HEK293T (cell line): ENCODE results near the gene CYP3A5.
A peak's percentile ranks its signal among the peaks of the same experiment; 100 is the strongest.
"Not testable (repeated sequence)": the region's sequence is repeated elsewhere in the genome, so short reads cannot be mapped to it uniquely, and the experiment has no call there.

Experiments
- CTCF ChIA-PET: fragments of 350-600 bp; formaldehyde crosslinking; extraction: SDS; loops from one replicate; lab custom pipeline; 2021; ENCODE audit warnings: antibody characterized with exemption, inconsistent platforms; lab: Yijun Ruan, JAX
- POLR2A ChIA-PET: fragments of 350-600 bp; formaldehyde crosslinking; extraction: SDS; loops from one replicate; lab custom pipeline; 2020; ENCODE audit warnings: antibody characterized with exemption, inconsistent platforms; lab: Yijun Ruan, JAX
- DNase-seq: peaks from one replicate; pipeline ENCODE4 v3.0.0; 2012; ENCODE audit warnings: mixed read lengths; ENCODE audit errors: extremely low spot score
- ARNT ChIP-seq: fragments of 450-650 bp; IDR thresholded peaks from 2 replicates; pipeline ENCODE4 v1.6.1; 2017; ENCODE audit warnings: mild to moderate bottlenecking
- BHLHE40 ChIP-seq: fragments of 450-650 bp; IDR thresholded peaks from 2 replicates; pipeline ENCODE4 v1.6.1; 2016; ENCODE audit warnings: mild to moderate bottlenecking, moderate library complexity, borderline replicate concordance
- CTBP1 ChIP-seq: fragments of 450-650 bp; IDR thresholded peaks from 2 replicates; pipeline ENCODE4 v1.6.1; 2016; ENCODE audit warnings: borderline replicate concordance
- ELF4 ChIP-seq: fragments of 450-650 bp; IDR thresholded peaks from 2 replicates; pipeline ENCODE4 v1.6.1; 2017; ENCODE audit warnings: antibody characterized with exemption
- FOXA1 ChIP-seq: fragments of 450-650 bp; IDR thresholded peaks from 2 replicates; pipeline ENCODE4 v1.6.1; 2016; ENCODE audit warnings: mild to moderate bottlenecking
- FOXK2 ChIP-seq: fragments of 450-650 bp; IDR thresholded peaks from 2 replicates; pipeline ENCODE4 v1.6.1; 2016; ENCODE audit warnings: mild to moderate bottlenecking
- FOXM1 ChIP-seq: fragments of 450-650 bp; IDR thresholded peaks from 2 replicates; pipeline ENCODE4 v1.6.1; 2017; ENCODE audit warnings: mild to moderate bottlenecking, borderline replicate concordance
- HDGF ChIP-seq: fragments of 450-650 bp; IDR thresholded peaks from 2 replicates; pipeline ENCODE4 v1.6.1; 2017; ENCODE audit warnings: antibody characterized with exemption, borderline replicate concordance
- L3MBTL2 ChIP-seq: fragments of 450-650 bp; conservative IDR thresholded peaks from 2 replicates; pipeline ENCODE4 v1.6.1; 2016; ENCODE audit warnings: mild to moderate bottlenecking
- LEF1 ChIP-seq: fragments of 450-650 bp; IDR thresholded peaks from 2 replicates; pipeline ENCODE4 v1.6.1; 2017; ENCODE audit warnings: mild to moderate bottlenecking, borderline replicate concordance
- NFRKB ChIP-seq: fragments of 450-650 bp; IDR thresholded peaks from 2 replicates; pipeline ENCODE4 v1.6.1; 2016; ENCODE audit warnings: mild to moderate bottlenecking, moderate library complexity
- PKNOX1 ChIP-seq: fragments of 450-650 bp; IDR thresholded peaks from 2 replicates; pipeline ENCODE4 v1.6.1; 2016
- SP1 ChIP-seq: fragments of 450-650 bp; IDR thresholded peaks from 2 replicates; pipeline ENCODE4 v1.6.1; 2017
- SUZ12 ChIP-seq: fragments of 450-650 bp; IDR thresholded peaks from 2 replicates; pipeline ENCODE4 v1.6.1; 2016; ENCODE audit warnings: mild to moderate bottlenecking
- TARDBP ChIP-seq: fragments of 450-650 bp; IDR thresholded peaks from 2 replicates; pipeline ENCODE4 v1.6.1; 2016
- ZNF384 ChIP-seq: fragments of 450-650 bp; IDR thresholded peaks from 2 replicates; pipeline ENCODE4 v1.6.1; 2016

Gene CYP3A5

DNA sequence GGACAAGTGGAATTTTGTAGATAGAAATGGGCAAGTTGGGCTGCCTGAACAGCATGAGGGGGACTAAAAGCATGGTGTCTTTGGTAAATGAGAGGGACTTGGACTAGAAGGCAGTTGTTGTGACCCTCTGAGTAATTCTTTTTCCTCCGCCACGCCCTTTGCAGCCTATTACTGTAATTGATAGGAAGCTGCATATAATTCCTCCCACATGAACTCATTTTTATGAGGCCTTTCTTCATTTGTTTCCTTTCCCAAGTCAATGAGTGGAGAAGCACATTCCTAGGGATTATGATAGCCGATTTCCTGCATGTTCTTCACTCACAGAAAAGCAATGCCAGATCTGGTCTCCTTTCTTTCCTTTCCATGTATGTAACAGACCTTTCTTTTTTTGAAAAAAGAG, 35.4 kb downstream of the CYP3A5 start:
- DNase-seq: no peak
- CTCF ChIA-PET: no interaction called here
- TF ChIP-seq FOXA1: no peak
- no peak for TF ChIP-seq FOXK2
- no peak for TF ChIP-seq BHLHE40
- TF ChIP-seq PKNOX1: no peak
- TF ChIP-seq CTBP1: no peak
- TF ChIP-seq ZNF384: no peak
- no peak for TF ChIP-seq SP1
- TF ChIP-seq LEF1: no peak
- no peak for TF ChIP-seq HDGF
- no peak for TF ChIP-seq SUZ12
- TF ChIP-seq ARNT: no peak
- no peak for TF ChIP-seq L3MBTL2
- no peak for TF ChIP-seq TARDBP
- no peak for TF ChIP-seq FOXM1
- no peak for TF ChIP-seq NFRKB
- no peak for TF ChIP-seq ELF4
- POLR2A ChIA-PET: interaction anchor here (0.7 kb wide), 1 partner anchor 126 kb away, joined by 3 read pairs; no protein-coding TSS in a partner anchor

GRCh38 chr7:99643464-99643863, 36.3 kb downstream of the CYP3A5 start:
- ChIA-PET CTCF (interaction anchor here (0.7 kb wide), 1 partner anchor 76 kb away, joined by 3 read pairs; no protein-coding TSS in a partner anchor), POLR2A (no interaction called here)
- DNase-seq: no peak
- TF ChIP-seq LEF1 (no peak), FOXK2 (no peak), FOXA1 (no peak), L3MBTL2 (no peak), SP1 (no peak), ARNT (no peak), BHLHE40 (no peak), SUZ12 (no peak), FOXM1 (no peak), PKNOX1 (no peak), TARDBP (no peak), ZNF384 (no peak)

DNA sequence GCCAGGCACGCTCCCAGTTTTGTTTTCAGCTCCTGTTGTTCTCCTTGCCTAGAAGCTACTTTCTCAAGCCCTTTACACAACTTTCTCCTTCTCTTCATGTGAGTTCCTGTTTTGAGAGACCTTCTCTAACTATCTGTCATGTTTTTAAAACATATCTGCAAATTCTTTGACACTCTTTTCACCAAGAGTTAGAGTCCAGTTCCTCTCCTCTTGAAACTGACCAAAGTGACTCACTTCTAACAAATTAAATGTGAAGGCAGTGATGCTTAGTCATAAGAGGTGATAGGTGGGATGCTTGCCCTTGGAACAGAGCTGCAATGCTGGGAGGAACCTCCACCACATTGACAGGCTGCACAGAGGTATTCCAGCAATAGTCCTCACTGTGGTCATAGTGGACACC, 37.8 kb downstream of the CYP3A5 start:
- TF ChIP-seq ZNF384 (no peak), LEF1 (no peak), PKNOX1 (no peak), FOXA1 (no peak), FOXK2 (no peak), ELF4 (no peak)
- POLR2A ChIA-PET: no interaction called here
- no peak for DNase-seq
- CTCF ChIA-PET: no interaction called here

GRCh38 chr7:99639267-99639666, 40.5 kb downstream of the CYP3A5 start:
- TF ChIP-seq BHLHE40 (no peak), HDGF (no peak), ELF4 (no peak), L3MBTL2 (no peak), LEF1 (no peak), FOXA1 (no peak), PKNOX1 (no peak)
- CTCF ChIA-PET: no interaction called here
- POLR2A ChIA-PET: no interaction called here
- no peak for DNase-seq

GRCh38 chr7:99638731-99639130, 41.1 kb downstream of the CYP3A5 start:
- POLR2A ChIA-PET: no interaction called here
- no peak for DNase-seq
- CTCF ChIA-PET: no interaction called here
- TF ChIP-seq CTBP1: no peak
- no peak for TF ChIP-seq NFRKB
- no peak for TF ChIP-seq L3MBTL2
- TF ChIP-seq TARDBP: no peak
- no peak for TF ChIP-seq ARNT
- TF ChIP-seq SUZ12: no peak
- TF ChIP-seq FOXA1: no peak

DNA sequence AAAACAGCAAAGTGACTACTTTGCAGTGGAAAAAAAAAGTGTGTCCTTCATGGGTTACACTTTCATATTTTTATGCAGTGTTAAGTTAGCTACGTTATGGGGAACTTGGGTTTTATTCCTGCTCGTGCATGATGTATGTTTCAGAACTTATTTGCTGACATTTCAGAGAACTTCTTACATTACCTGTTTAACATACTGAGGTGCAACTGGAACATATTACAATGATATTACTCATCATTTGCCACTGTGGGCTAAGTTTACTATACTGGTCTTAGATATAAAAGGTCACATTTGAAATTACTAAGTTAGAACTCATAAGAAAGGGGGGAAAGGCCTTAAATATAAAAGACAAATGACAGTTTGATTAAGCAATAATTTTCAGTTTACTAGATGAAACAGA, 42.4 kb downstream of the CYP3A5 start:
- DNase-seq, CTCF ChIA-PET, POLR2A ChIA-PET: not testable (repeated sequence)

DNA sequence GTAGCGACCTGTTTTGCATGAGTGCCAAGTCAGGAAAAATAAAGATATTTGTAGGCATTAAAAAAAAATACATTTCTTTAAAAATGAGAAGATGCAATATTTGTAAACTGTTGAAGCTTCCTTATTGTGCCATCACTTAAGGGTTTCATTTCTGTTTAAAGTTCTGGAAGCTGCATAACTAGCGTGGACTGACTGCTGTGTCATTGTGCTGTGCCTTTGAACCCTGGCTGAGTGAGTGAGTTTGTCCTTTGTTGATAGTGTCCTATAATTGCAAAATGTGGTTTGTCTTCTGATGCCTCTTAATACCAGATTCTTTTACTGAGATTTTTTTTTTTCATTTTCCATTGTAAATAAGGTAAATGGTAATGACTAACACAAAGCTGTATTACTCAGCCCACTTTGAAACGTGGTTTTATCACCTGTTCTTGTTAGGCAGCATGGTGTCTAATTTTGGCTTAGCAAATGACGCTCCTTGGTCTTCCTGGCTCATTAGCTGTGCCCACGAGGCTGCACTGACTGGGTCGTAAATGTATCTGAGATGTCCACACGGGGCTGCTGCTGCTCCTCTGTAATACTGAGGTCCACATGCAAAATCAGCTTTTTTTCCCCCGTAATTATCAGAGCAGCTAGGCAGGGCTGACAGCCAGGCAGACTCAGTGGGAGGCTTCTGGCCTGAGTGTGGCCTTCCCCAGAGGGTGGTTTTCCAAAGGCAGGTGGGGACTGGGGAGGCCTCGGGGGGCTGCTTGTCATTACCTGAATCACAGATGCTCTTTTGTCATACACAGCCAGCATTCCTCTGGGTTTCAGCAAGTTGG, 48.3 kb downstream of the CYP3A5 start:
- TF ChIP-seq BHLHE40: no peak
- no peak for TF ChIP-seq ELF4
- no peak for TF ChIP-seq FOXA1
- no peak for TF ChIP-seq FOXM1
- TF ChIP-seq ARNT: no peak
- no peak for TF ChIP-seq SUZ12
- no peak for TF ChIP-seq CTBP1
- no peak for TF ChIP-seq FOXK2
- no peak for TF ChIP-seq NFRKB
- no peak for TF ChIP-seq SP1
- TF ChIP-seq L3MBTL2: no peak
- ChIA-PET POLR2A (interaction anchor here (1.1 to 2.7 kb wide), 2 partner anchors 15 to 288 kb away, joined by 3 to 13 read pairs; partner anchors contain the start of genes TRIM4 and ZSCAN25), CTCF (interaction anchor here (0.8 to 0.9 kb wide), 2 partner anchors 209 to 282 kb away, joined by 3 read pairs; no protein-coding TSS in a partner anchor)
- DNase-seq: peak; percentile 22
